HG03159 (cell line): Measurements from ENCODE around the gene SPTBN5.

ENCODE experiments used
- ATAC-seq: cut with Tn5 transposase; IDR thresholded peaks from one replicate; pipeline ENCODE4 v1.9.1; 2021; ENCODE audit warnings: mild to moderate bottlenecking, moderate library complexity; ENCODE audit not compliant: unreplicated experiment

Gene SPTBN5

DNA sequence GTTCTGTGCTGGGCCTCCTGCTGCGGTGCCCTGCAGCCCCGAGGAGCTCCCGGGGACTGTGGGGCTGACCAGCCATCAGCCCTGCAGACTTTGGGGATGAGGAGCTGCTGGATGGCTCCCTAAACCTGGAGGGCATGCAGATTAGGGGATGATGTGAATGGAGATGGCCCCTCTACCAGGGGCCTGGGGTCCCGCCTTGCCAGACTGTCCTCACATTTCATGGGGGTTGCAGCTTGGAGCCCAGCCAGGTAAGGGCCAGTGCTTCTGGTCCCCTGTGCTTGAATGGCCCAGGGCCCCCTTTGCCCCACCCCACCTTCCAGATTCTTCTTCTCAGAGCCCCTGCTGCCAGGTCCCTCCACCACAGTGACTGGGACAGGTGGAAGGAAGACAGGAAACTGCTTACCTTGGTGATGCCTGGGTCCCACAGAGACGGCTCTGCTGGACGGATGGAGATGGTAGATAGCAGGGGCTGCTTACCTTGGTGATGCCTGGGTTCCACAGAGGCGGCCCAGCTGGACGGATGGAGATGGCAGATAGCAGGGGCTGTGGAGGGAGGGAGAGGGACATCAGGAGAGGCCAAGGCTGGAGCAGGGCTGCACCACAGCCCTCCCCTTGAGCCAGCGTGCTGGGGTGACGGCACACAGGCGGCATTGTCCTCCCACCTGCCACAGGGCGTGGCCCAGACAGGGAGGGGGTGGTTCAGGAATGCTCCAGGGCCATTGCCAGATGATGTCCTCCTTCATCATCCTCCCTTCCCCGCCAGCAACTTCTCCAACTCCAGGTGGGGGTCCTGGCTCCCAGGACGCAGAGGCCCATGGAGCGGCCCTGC lies at the start of gene SPTBN5:
Gene SPTBN5, minus strand, starts transcription at position 632 of the 829 bp plus-strand sequence. Its CDS starts 556 bp downstream, at position 76.
- no peak for ATAC-seq

- no peak for ATAC-seq
Measured at GRCh38 chr15:41942886-41943285, 49.0 kb upstream of the SPTBN5 start.

DNA sequence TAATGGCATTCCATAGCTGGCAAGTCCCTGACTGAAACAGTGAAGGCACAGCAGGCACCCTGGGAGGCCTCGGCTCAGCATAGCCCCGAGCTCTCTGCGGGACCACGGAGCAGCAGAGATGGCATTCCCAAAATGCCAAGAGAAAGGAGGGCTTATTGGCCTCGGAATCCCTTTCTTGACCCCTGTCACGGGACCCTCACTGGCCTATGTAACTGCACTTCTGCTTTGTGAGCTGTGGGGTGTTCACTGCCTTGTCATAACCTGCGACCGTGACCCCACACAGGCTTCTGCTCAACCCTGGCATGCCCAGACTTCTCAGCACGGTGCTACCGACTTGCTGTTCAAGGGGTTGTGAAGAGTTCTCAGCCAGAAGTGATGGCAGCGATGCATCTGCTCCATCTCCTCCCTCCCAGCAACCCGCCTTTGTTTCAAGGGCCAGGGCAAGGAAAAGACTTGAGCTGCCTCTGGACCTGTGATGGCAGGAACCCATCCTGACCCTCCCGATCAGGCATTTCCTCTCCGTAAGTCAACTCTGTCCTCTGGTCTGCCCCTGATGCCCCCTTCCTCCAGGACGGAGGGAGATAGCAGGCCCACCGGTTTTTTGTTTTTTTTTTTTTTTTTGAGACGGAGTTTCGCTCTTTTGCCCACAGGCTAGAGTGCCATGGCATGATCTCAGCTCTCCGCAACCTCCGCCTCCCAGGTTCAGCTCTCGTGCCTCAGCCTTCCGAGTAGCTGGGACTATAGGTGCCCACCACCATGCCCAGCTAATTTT lies 48.0 kb upstream of the SPTBN5 start:
- no peak for ATAC-seq

- ATAC-seq, result no peak
Measured at GRCh38 chr15:41940441-41940857, 46.6 kb upstream of the SPTBN5 start.

DNA sequence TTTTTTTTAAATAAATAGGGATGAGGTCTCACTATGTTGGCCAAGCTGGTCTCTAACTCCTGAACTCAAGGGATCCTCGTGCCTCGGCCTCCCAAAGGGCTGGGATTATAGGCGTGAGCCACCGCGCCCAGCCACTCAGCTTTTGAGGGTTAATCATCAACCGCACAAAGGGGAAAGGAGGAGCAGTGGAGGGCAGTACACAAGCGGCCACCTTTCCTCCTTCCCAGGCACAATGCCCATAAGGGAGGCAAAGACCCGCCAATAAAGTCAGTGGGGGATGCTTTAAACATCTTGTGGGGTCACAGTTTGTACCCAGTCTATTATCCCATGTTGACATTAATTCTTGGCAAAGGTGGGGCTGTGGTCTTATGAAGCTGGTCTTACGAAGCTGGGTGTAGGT lies 46.1 kb upstream of the SPTBN5 start:
- no peak for ATAC-seq

DNA sequence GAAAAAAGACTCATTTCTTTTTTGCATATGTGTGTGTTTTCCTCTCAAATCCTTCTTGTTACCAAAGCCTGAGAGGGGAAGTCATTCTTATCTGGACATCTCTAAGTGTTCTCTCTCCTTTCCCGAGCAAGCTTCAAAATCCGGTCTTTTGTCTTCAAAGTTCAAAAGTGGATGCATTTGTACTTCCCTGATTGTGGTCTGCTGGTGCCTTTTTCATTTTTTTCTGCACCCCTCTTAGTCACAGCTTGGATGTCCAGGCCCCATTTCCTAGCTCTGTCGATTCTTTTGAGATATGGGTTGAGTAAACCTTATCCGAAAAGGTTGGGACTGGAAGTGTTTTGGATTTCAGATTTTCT lies 43.7 kb upstream of the SPTBN5 start:
- no peak for ATAC-seq

- ATAC-seq, result no peak
Measured at GRCh38 chr15:41936649-41937567, 43.1 kb upstream of the SPTBN5 start.

GRCh38 chr15:41936155-41936554 lies 42.3 kb upstream of the SPTBN5 start:
- ATAC-seq, result no peak

DNA sequence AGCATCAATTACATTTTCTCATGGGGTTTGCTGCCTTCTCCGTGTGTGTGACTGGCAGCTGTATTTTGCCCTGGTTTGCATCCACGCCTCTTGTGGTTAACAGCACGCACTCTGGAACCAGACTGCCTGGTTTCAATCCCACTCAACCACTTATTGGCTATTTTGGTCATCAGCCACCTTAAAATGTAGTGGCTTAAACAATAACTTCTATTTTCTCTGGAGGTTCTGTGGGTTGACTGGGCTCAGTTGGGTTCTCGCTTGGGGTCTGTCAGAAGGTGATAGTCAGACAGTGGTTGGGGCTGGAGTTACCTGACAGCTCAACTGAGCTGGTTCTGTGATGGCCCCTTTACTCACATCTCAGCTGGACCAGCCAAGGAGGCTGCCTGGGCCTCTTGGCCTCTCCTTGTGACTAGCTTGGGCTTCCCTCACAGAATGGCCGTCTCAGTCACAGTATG lies 41.7 kb upstream of the SPTBN5 start:
- ATAC-seq, result no peak

DNA sequence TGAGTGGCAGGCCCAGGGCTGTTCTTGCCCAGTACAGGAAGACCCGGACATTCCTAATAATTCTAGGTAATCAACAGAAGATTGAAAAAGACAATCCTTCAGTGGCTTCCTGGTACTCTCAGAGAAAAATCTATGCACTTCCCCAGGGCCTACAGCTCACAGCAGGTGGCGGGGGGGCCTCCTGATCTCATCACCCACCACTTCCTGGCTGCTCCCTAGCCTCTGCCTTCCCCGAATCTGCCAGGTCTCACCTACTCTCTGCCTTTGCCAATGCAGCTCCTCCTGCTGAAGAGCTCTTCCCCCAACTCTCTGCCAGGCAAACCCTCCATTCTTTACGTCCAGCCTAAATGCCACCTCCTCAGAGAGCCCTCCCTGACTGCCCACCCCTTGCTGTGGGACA lies 41.0 kb upstream of the SPTBN5 start:
- ATAC-seq, result no peak

- no peak for ATAC-seq
Measured at GRCh38 chr15:41933771-41934170, 39.9 kb upstream of the SPTBN5 start.

DNA sequence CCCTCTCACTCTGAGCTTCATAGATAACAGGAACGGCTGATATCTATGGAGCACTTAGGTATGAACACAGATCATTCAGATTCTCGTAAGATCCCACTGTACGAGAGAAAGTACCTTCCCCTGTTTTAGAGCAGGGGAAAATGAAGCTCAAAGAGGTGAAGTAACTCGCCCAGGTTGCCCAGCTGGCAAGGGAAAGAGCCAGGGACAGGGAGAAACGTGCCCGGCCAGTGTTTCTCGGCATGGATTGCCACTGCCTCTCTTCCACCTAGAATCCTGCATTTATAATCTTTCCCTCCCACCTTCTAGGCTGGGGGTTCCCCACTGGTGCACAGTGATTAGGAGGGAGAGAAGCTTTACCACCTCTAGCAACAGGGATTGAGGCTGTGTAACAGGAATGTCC lies 39.5 kb upstream of the SPTBN5 start:
- no peak for ATAC-seq

DNA sequence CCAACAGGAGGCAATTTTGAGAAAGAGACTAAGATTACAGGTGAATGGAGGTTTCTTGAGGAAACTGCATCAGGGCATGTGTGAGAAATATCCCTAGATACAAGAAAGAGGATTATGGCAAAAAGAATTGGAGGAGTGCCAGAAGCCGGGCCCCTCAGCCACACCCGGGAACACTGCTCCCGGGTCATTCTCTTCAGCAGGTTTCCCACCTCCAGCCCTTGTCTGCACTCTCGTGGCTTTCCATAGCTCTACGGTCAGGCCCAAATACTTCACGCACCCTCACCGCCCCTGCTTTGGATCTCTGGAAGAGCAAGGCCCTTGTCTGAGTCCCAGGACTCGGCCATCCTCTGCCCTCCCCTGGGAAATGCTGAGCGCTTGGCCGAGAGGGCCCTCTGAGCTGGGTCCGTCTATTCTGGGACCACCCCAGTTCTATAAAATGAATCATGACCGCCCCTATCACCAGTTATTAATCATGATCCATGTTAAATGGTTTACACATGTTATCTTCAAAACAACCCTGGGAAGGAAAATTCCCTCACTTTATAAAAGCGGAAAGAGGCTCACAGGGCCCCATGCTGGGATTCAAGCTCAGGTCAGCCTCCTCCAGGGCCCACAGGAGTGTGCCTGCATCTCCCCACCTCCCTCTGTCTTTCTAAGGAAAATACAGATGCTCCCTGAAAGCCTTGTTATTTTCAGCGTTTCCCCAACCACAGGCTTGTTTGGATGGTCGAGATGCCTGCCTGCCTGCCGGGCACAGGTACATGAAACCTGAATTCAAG lies 38.8 kb upstream of the SPTBN5 start:
- no peak for ATAC-seq

GRCh38 chr15:41932101-41932500 lies 38.2 kb upstream of the SPTBN5 start:
- ATAC-seq, result no peak

DNA sequence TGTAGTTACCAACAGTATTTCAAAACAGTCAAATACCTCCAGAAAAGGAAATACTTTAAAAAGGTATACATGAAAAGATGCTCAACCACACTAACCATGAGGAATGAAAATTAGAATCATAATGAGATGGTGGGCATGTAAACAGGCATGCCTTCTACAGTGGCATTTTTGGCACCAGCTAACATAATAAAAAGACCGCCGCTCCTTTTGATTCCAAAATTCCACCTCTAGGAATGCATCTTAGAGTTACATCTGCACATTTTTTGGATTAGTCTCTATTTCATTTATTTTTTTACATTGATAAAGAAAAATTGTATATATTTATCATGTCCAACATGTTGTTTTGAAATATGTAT lies 37.0 kb upstream of the SPTBN5 start:
- ATAC-seq, result no peak

GRCh38 chr15:41930221-41930866 lies 36.5 kb upstream of the SPTBN5 start:
- no peak for ATAC-seq

GRCh38 chr15:41928637-41929620 lies 35.1 kb upstream of the SPTBN5 start:
- ATAC-seq, result no peak

DNA sequence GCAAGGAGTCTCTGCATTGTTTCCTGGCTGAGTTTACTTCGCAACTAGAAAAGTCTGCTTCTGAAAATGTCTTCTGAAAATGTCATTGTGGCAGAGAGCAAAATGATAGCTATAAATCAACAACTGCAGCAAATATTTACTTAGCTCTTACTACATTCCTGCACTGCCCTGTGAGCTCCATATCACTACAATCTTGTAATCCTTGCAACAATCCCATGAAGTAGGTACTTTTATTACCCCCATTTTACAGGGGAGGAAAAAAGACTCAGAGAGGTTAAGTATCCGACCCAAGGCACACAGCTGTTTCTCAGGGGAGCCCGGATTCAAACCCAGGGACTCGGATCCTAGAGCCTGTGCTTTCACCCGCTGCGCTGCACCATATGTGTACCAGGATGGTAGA lies 34.2 kb upstream of the SPTBN5 start:
- no peak for ATAC-seq

DNA sequence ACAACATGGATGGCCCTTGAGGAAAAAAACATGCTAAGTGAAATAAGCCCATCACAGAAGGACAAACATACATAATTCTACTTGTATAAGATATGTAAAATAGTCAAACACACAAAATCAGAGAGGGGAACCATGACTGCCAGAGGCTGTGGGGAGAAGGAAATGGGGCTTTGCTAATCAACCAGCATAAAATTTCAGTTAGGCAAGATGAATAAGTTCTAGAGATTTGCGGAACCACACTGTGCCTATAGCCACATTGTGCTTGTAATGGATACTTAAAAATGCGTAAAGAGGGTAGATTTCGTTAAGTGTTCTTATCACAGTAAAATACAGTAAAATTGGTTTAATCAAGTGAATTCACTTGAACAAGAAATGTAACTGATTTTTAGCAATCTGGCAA lies 33.7 kb upstream of the SPTBN5 start:
- no peak for ATAC-seq
